ENCODE measurements around the gene COIL.

Gene COIL

GRCh38 chr17:56914581-56915273 lies 46.1 kb downstream of the COIL start:
- H3K27ac ChIP-seq (ENCODE audit: low read length) = peak overlapping the region; percentile 96
- H3K27me3 ChIP-seq (ENCODE audit: low read depth, low read length) = no peaks in the 10 kb centered on the region
- H3K4me1 ChIP-seq (ENCODE audit: control insufficient read depth in 1 of 2, insufficient read depth in 2 of 2, low read length in 2 of 2) = peaks cover 19 to 22% of the 10 kb centered on the region in 2 donors
- no peaks in the 10 kb centered on the region for H3K9me3 ChIP-seq (ENCODE audit: control insufficient read depth in 1 of 2, low read length in 2 of 2)
- peak overlapping the region; percentile 68 to 99 for H3K4me3 ChIP-seq (ENCODE audit: low read depth in 1 of 2, low read length in 2 of 2)
- H3K36me3 ChIP-seq (ENCODE audit: control insufficient read depth in 1 of 2, insufficient read depth in 2 of 2, low read length in 2 of 2) = no peaks in the 10 kb centered on the region

- Histone ChIP-seq H3K4me3 (ENCODE audit: low read depth in 1 of 2, low read length in 2 of 2) (peak within 1 kb of the TSS; percentile 68 to 99), H3K27ac (ENCODE audit: low read length) (peak within 1 kb of the TSS; percentile 96), H3K9me3 (ENCODE audit: control insufficient read depth in 1 of 2, low read length in 2 of 2) (no peaks in the 10 kb centered on the region), H3K36me3 (ENCODE audit: control insufficient read depth in 1 of 2, insufficient read depth in 2 of 2, low read length in 2 of 2) (no peaks in the 10 kb centered on the region), H3K27me3 (ENCODE audit: low read depth, low read length) (no peaks in the 10 kb centered on the region), H3K4me1 (ENCODE audit: control insufficient read depth in 1 of 2, insufficient read depth in 2 of 2, low read length in 2 of 2) (peaks cover 23% of the 10 kb centered on the region in 2 donors)
Observed at GRCh38 chr17:56913867-56914580, 46.8 kb downstream of the COIL start, which contains the start of gene TRIM25. TRIM25 (minus strand) TSS chr17:56914049; CDS start chr17:56913988, 61 bp downstream.

GRCh38 chr17:56913353-56913866 lies 47.4 kb downstream of the COIL start:
- H3K4me3 ChIP-seq (ENCODE audit: low read depth in 1 of 2, low read length in 2 of 2) = peak overlapping the region; percentile 68 to 99
- peaks cover 23 to 25% of the 10 kb centered on the region in 2 donors for H3K4me1 ChIP-seq (ENCODE audit: control insufficient read depth in 1 of 2, insufficient read depth in 2 of 2, low read length in 2 of 2)
- H3K27me3 ChIP-seq (ENCODE audit: low read depth, low read length) = no peaks in the 10 kb centered on the region
- peak overlapping the region; percentile 85 for H3K27ac ChIP-seq (ENCODE audit: low read length)
- no peaks in the 10 kb centered on the region for H3K9me3 ChIP-seq (ENCODE audit: control insufficient read depth in 1 of 2, low read length in 2 of 2)
- no peaks in the 10 kb centered on the region for H3K36me3 ChIP-seq (ENCODE audit: control insufficient read depth in 1 of 2, insufficient read depth in 2 of 2, low read length in 2 of 2)

- Histone ChIP-seq H3K4me3 (ENCODE audit: low read depth in 1 of 2, low read length in 2 of 2) (peak overlapping the region; percentile 68 to 99), H3K9me3 (ENCODE audit: control insufficient read depth in 1 of 2, low read length in 2 of 2) (no peaks in the 10 kb centered on the region), H3K27me3 (ENCODE audit: low read depth, low read length) (no peaks in the 10 kb centered on the region), H3K27ac (ENCODE audit: low read length) (peak overlapping the region; percentile 85), H3K36me3 (ENCODE audit: control insufficient read depth in 1 of 2, insufficient read depth in 2 of 2, low read length in 2 of 2) (peaks cover 2 to 4% of the 10 kb centered on the region in 2 donors), H3K4me1 (ENCODE audit: control insufficient read depth in 1 of 2, insufficient read depth in 2 of 2, low read length in 2 of 2) (peaks cover 23 to 25% of the 10 kb centered on the region in 2 donors)
Observed at GRCh38 chr17:56913000-56913311, 47.9 kb downstream of the COIL start.

GRCh38 chr17:56912105-56912999 lies 48.5 kb downstream of the COIL start:
- Histone ChIP-seq H3K27me3 (ENCODE audit: low read depth, low read length) (no peaks in the 10 kb centered on the region), H3K4me1 (ENCODE audit: control insufficient read depth in 1 of 2, insufficient read depth in 2 of 2, low read length in 2 of 2) (peaks cover 23 to 25% of the 10 kb centered on the region in 2 donors)

GRCh38 chr17:56910509-56911235 lies 50.2 kb downstream of the COIL start:
- no peaks in the 10 kb centered on the region for H3K27me3 ChIP-seq (ENCODE audit: low read depth, low read length)
- peak overlapping the region; percentile 32 for H3K27ac ChIP-seq (ENCODE audit: low read length)
- H3K4me3 ChIP-seq (ENCODE audit: low read depth in 1 of 2, low read length in 2 of 2) = peak overlapping the region; percentile 9 to 27
- peaks cover 23 to 25% of the 10 kb centered on the region in 2 donors for H3K4me1 ChIP-seq (ENCODE audit: control insufficient read depth in 1 of 2, insufficient read depth in 2 of 2, low read length in 2 of 2)
- peaks cover 22 to 26% of the 10 kb centered on the region in 2 donors for H3K36me3 ChIP-seq (ENCODE audit: control insufficient read depth in 1 of 2, insufficient read depth in 2 of 2, low read length in 2 of 2)
- H3K9me3 ChIP-seq (ENCODE audit: control insufficient read depth in 1 of 2, low read length in 2 of 2) = no peaks in the 10 kb centered on the region

More at GRCh38 chr17:56912105-56912999, 48.5 kb downstream of the COIL start:
- no peaks in the 10 kb centered on the region for H3K9me3 ChIP-seq (ENCODE audit: control insufficient read depth in 1 of 2, low read length in 2 of 2)
- peak overlapping the region; percentile 68 to 99 for H3K4me3 ChIP-seq (ENCODE audit: low read depth in 1 of 2, low read length in 2 of 2)
- peak overlapping the region; percentile 85 for H3K27ac ChIP-seq (ENCODE audit: low read length)
- H3K36me3 ChIP-seq (ENCODE audit: control insufficient read depth in 1 of 2, insufficient read depth in 2 of 2, low read length in 2 of 2) = peaks cover 8 to 10% of the 10 kb centered on the region in 2 donors

- H3K4me1 ChIP-seq (ENCODE audit: control insufficient read depth in 1 of 2, insufficient read depth in 2 of 2, low read length in 2 of 2) = peaks cover 16 to 18% of the 10 kb centered on the region in 2 donors
- no peaks in the 10 kb centered on the region for H3K9me3 ChIP-seq (ENCODE audit: control insufficient read depth in 1 of 2, low read length in 2 of 2)
- peak overlapping the region; percentile 9 to 27 for H3K4me3 ChIP-seq (ENCODE audit: low read depth in 1 of 2, low read length in 2 of 2)
- peaks cover 24 to 26% of the 10 kb centered on the region in 2 donors for H3K36me3 ChIP-seq (ENCODE audit: control insufficient read depth in 1 of 2, insufficient read depth in 2 of 2, low read length in 2 of 2)
- no peaks in the 10 kb centered on the region for H3K27me3 ChIP-seq (ENCODE audit: low read depth, low read length)
- H3K27ac ChIP-seq (ENCODE audit: low read length) = peak overlapping the region; percentile 32
Observed at GRCh38 chr17:56909742-56910508, 50.9 kb downstream of the COIL start.

GRCh38 chr17:56908001-56908542 lies 52.8 kb downstream of the COIL start:
- H3K4me3 ChIP-seq (ENCODE audit: low read depth in 1 of 2, low read length in 2 of 2) = no peak overlapping the region
- no peaks in the 10 kb centered on the region for H3K27me3 ChIP-seq (ENCODE audit: low read depth, low read length)
- H3K9me3 ChIP-seq (ENCODE audit: control insufficient read depth in 1 of 2, low read length in 2 of 2) = no peaks in the 10 kb centered on the region
- peaks cover 41 to 45% of the 10 kb centered on the region in 2 donors for H3K36me3 ChIP-seq (ENCODE audit: control insufficient read depth in 1 of 2, insufficient read depth in 2 of 2, low read length in 2 of 2)
- H3K4me1 ChIP-seq (ENCODE audit: control insufficient read depth in 1 of 2, insufficient read depth in 2 of 2, low read length in 2 of 2) = peaks cover 13 to 14% of the 10 kb centered on the region in 2 donors
- no peak overlapping the region for H3K27ac ChIP-seq (ENCODE audit: low read length)

GRCh38 chr17:56903560-56903959 lies 57.3 kb downstream of the COIL start:
- H3K9me3 ChIP-seq (ENCODE audit: control insufficient read depth in 1 of 2, low read length in 2 of 2) = no peaks in the 10 kb centered on the region
- H3K27me3 ChIP-seq (ENCODE audit: low read depth, low read length) = no peaks in the 10 kb centered on the region
- H3K27ac ChIP-seq (ENCODE audit: low read length) = no peak overlapping the region
- peaks cover 70 to 88% of the 10 kb centered on the region in 2 donors for H3K36me3 ChIP-seq (ENCODE audit: control insufficient read depth in 1 of 2, insufficient read depth in 2 of 2, low read length in 2 of 2)
- H3K4me1 ChIP-seq (ENCODE audit: control insufficient read depth in 1 of 2, insufficient read depth in 2 of 2, low read length in 2 of 2) = no peaks in the 10 kb centered on the region
- no peak overlapping the region for H3K4me3 ChIP-seq (ENCODE audit: low read depth in 1 of 2, low read length in 2 of 2)

- Histone ChIP-seq H3K36me3 (ENCODE audit: control insufficient read depth in 1 of 2, insufficient read depth in 2 of 2, low read length in 2 of 2) (peaks cover 73 to 89% of the 10 kb centered on the region in 2 donors), H3K4me1 (ENCODE audit: control insufficient read depth in 1 of 2, insufficient read depth in 2 of 2, low read length in 2 of 2) (no peaks in the 10 kb centered on the region), H3K27me3 (ENCODE audit: low read depth, low read length) (no peaks in the 10 kb centered on the region), H3K4me3 (ENCODE audit: low read depth in 1 of 2, low read length in 2 of 2) (no peak overlapping the region), H3K9me3 (ENCODE audit: control insufficient read depth in 1 of 2, low read length in 2 of 2) (no peaks in the 10 kb centered on the region), H3K27ac (ENCODE audit: low read length) (no peak overlapping the region)
Observed at GRCh38 chr17:56902348-56902747, 58.5 kb downstream of the COIL start.
